ENCODE data around the gene CFAP54. TPM values are rescaled to one million over a fixed set of nuclear protein-coding genes. Genes with fewer than 3 reads are reported as not detected.

The CFAP54 gene
- total RNA-seq, 1 donor from 2014 or later: 1.7 TPM

GRCh38 chr12:96902076-96902475 is 412.7 kb downstream of the CFAP54 start:
- no peak for TF ChIP-seq POLR2AphosphoS5 (IDR thresholded peaks at IDR 0.05; ENCODE audit: insufficient read depth in 1 of 2, low read depth in 1 of 2)
- Histone ChIP-seq H3K27ac (no peak overlapping the region), H3K27me3 (no peaks in the 10 kb centered on the region), H3K4me3 (no peak overlapping the region), H3K9me3 (no peaks in the 10 kb centered on the region), H3K36me3 (no peaks in the 10 kb centered on the region), H3K4me1 (no peaks in the 10 kb centered on the region)
- DNase-seq (ENCODE audit: extremely low spot score in 2 of 2): no peak
- intact Hi-C loops (cut with DNase I): no loop called here

- intact Hi-C loops (cut with DNase I): no loop called here
These were observed 417.1 kb downstream of the CFAP54 start for GRCh38 chr12:96906498-96906848.

GRCh38 chr12:96906849-96907670 is 417.7 kb downstream of the CFAP54 start, which contains the start of gene NEDD1:
Gene NEDD1, plus strand, starts transcription at chr12:96907257. Its CDS starts 2,503 bp downstream, at chr12:96909760.
- Histone ChIP-seq H3K4me1 (peaks cover 12% of the 10 kb centered on the region), H3K36me3 (no peaks in the 10 kb centered on the region), H3K27me3 (no peaks in the 10 kb centered on the region), H3K9me3 (no peaks in the 10 kb centered on the region), H3K4me3 (peak within 1 kb of the TSS; percentile 88 to 94), H3K27ac (peak within 1 kb of the TSS; percentile 92)
- intact Hi-C loops (cut with DNase I): no loop called here
- TF ChIP-seq POLR2AphosphoS5 (IDR thresholded peaks at IDR 0.05; ENCODE audit: insufficient read depth in 1 of 2, low read depth in 1 of 2) (peak; percentile 6 to 90), CTCF (IDR thresholded peaks at IDR 0.05) (no peak), POLR2A (IDR thresholded peaks at IDR 0.05) (peak in 1 of 2 donors; percentile 61)
- peak in 1 of 2 donors; percentile 88 for DNase-seq (ENCODE audit: extremely low spot score in 2 of 2)

More at GRCh38 chr12:96906498-96906848, 417.1 kb downstream of the CFAP54 start:
- DNase-seq (ENCODE audit: extremely low spot score in 2 of 2): no peak
- Histone ChIP-seq H3K4me1 (peaks cover 12% of the 10 kb centered on the region), H3K27me3 (no peaks in the 10 kb centered on the region), H3K4me3 (peak overlapping the region; percentile 88 to 94), H3K9me3 (no peaks in the 10 kb centered on the region), H3K27ac (peak overlapping the region; percentile 92), H3K36me3 (no peaks in the 10 kb centered on the region)
- TF ChIP-seq CTCF (IDR thresholded peaks at IDR 0.05) (no peak), POLR2AphosphoS5 (IDR thresholded peaks at IDR 0.05; ENCODE audit: insufficient read depth in 1 of 2, low read depth in 1 of 2) (no peak)

- H3K9me3 ChIP-seq: no peaks in the 10 kb centered on the region
- no peak for TF ChIP-seq POLR2AphosphoS5 (IDR thresholded peaks at IDR 0.05; ENCODE audit: insufficient read depth in 1 of 2, low read depth in 1 of 2)
- no peak for TF ChIP-seq CTCF (IDR thresholded peaks at IDR 0.05)
- TF ChIP-seq POLR2A (IDR thresholded peaks at IDR 0.05): no peak
- intact Hi-C loops (cut with DNase I): no loop called here
- H3K27ac ChIP-seq: peak overlapping the region; percentile 92
- H3K27me3 ChIP-seq: no peaks in the 10 kb centered on the region
- no peak for DNase-seq (ENCODE audit: extremely low spot score in 2 of 2)
- H3K36me3 ChIP-seq: no peaks in the 10 kb centered on the region
- peak overlapping the region; percentile 88 to 94 for H3K4me3 ChIP-seq
- peaks cover 12% of the 10 kb centered on the region for H3K4me1 ChIP-seq
These were observed 418.5 kb downstream of the CFAP54 start for GRCh38 chr12:96907671-96908422.

GRCh38 chr12:96908423-96908675 is 419.0 kb downstream of the CFAP54 start:
- H3K4me1 ChIP-seq: peaks cover 12% of the 10 kb centered on the region
- H3K27me3 ChIP-seq: no peaks in the 10 kb centered on the region
- TF ChIP-seq CTCF (IDR thresholded peaks at IDR 0.05): no peak
- TF ChIP-seq POLR2AphosphoS5 (IDR thresholded peaks at IDR 0.05; ENCODE audit: insufficient read depth in 1 of 2, low read depth in 1 of 2): no peak
- TF ChIP-seq POLR2A (IDR thresholded peaks at IDR 0.05): no peak
- no peak for DNase-seq (ENCODE audit: extremely low spot score in 2 of 2)
- no peak overlapping the region for H3K27ac ChIP-seq
- H3K36me3 ChIP-seq: no peaks in the 10 kb centered on the region
- intact Hi-C loops (cut with DNase I): no loop called here
- H3K4me3 ChIP-seq: peak overlapping the region; percentile 88 to 94
- H3K9me3 ChIP-seq: no peaks in the 10 kb centered on the region
